Measurements from ENCODE around the gene ANKRD11. TPM values are rescaled to one million over a fixed set of nuclear protein-coding genes. Genes with fewer than 3 reads are reported as not detected.

The ANKRD11 gene
- total RNA-seq, 1 experiment from 2014 or later: 266 TPM

DNA sequence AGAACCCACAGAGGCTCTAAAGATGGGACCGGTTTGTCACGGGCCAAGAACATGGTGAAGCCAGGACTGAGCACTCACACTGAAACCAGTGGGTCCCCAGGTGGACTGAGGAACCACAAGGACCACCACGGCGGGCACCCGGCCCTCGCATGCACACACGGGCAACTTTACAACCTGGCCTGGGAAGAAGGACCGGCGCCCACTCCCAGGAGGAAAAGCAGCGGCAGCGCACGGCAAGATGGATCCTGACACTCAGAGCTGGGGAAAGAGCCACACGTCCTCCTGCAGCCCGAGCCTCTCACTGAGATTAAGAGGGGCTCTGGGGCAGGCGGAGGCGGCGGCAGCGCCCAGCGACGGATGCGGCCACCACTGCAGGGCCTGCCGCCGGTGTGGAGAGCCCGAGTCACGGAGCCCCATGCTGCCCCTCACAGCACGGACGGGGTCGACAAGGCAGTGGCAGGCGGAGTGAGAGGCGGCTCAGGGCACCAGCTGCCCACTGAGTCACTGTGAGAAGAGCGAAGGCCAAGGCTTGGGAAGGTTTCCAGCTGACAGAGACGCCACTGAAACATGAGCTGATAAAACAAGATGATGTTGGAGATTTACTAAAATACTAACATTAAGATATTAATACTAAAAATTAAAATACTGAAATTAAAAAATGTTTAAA lies 118.3 kb downstream of the ANKRD11 start (continued):
- TF ChIP-seq, protein P1, sequence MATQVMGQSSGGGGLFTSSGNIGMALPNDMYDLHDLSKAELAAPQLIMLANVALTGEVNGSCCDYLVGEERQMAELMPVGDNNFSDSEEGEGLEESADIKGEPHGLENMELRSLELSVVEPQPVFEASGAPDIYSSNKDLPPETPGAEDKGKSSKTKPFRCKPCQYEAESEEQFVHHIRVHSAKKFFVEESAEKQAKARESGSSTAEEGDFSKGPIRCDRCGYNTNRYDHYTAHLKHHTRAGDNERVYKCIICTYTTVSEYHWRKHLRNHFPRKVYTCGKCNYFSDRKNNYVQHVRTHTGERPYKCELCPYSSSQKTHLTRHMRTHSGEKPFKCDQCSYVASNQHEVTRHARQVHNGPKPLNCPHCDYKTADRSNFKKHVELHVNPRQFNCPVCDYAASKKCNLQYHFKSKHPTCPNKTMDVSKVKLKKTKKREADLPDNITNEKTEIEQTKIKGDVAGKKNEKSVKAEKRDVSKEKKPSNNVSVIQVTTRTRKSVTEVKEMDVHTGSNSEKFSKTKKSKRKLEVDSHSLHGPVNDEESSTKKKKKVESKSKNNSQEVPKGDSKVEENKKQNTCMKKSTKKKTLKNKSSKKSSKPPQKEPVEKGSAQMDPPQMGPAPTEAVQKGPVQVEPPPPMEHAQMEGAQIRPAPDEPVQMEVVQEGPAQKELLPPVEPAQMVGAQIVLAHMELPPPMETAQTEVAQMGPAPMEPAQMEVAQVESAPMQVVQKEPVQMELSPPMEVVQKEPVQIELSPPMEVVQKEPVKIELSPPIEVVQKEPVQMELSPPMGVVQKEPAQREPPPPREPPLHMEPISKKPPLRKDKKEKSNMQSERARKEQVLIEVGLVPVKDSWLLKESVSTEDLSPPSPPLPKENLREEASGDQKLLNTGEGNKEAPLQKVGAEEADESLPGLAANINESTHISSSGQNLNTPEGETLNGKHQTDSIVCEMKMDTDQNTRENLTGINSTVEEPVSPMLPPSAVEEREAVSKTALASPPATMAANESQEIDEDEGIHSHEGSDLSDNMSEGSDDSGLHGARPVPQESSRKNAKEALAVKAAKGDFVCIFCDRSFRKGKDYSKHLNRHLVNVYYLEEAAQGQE (IDR thresholded peaks at IDR 0.05; ENCODE audit: low read depth): no peak
- TF ChIP-seq TCF7L2 (IDR thresholded peaks at IDR 0.05; ENCODE audit: borderline replicate concordance, extremely low read depth, insufficient read depth, insufficient read length): no peak
- TF ChIP-seq ELF1 (IDR thresholded peaks at IDR 0.05; ENCODE audit: borderline replicate concordance, low read depth): no peak
- TF ChIP-seq SIN3A (IDR thresholded peaks at IDR 0.05; ENCODE audit: low read depth): no peak
- no peak for TF ChIP-seq FOSL1 (IDR thresholded peaks at IDR 0.05; ENCODE audit: low read depth)
- TF ChIP-seq YY1 (IDR thresholded peaks at IDR 0.05; ENCODE audit: extremely low read depth, insufficient replicate concordance, low read depth, low read length): no peak
- TF ChIP-seq EZH2 (IDR thresholded peaks at IDR 0.05): no peak
- no peak for TF ChIP-seq ZNF274 (IDR thresholded peaks at IDR 0.05; ENCODE audit: low read depth, low read length)
- TF ChIP-seq, protein P2, sequence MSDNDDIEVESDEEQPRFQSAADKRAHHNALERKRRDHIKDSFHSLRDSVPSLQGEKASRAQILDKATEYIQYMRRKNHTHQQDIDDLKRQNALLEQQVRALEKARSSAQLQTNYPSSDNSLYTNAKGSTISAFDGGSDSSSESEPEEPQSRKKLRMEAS (IDR thresholded peaks at IDR 0.05): no peak

- Histone ChIP-seq H3K79me2 (ENCODE audit: insufficient read depth, low read length) (peaks cover 100% of the 10 kb centered on the region), H3K9me3 (ENCODE audit: control insufficient read depth in 1 of 2, insufficient read depth in 1 of 2, low read depth in 1 of 2, low read length in 2 of 2) (no peaks in the 10 kb centered on the region), H3K27ac (ENCODE audit: low read depth, low read length) (no peak overlapping the region), H3K4me2 (ENCODE audit: low read length) (no peak overlapping the region), H3K9ac (ENCODE audit: low read length) (no peak overlapping the region), H3K9me2 (ENCODE audit: insufficient read depth) (no peaks in the 10 kb centered on the region), H3K4me1 (ENCODE audit: control insufficient read depth in 1 of 2, insufficient read depth in 2 of 2, low read length in 2 of 2) (peaks cover 13 to 27% of the 10 kb centered on the region in 2 experiments), H3K36me3 (ENCODE audit: control insufficient read depth in 1 of 2, insufficient read depth in 2 of 2, low read length in 2 of 2) (0 out of 4 replicates have a peak, but pooled peaks cover 0 to 3% of the 10 kb centered on the region in 2 experiments), H3K27me3 (ENCODE audit: insufficient read depth, low read length) (no peaks in the 10 kb centered on the region), H2AFZ (ENCODE audit: low read depth, low read length, poor library complexity, severe bottlenecking) (no peak overlapping the region), H4K20me1 (ENCODE audit: insufficient read depth) (peaks cover 38% of the 10 kb centered on the region; the same call in 1 of the 2 replicates), H3K4me3 (replicated peaks in 1 of 2; ENCODE audit: low read depth in 1 of 2, low read length in 2 of 2) (no peak overlapping the region)
- DNase-seq (ENCODE audit: low read depth, low spot score) (no peak), ATAC-seq (no peak)
- POLR2A ChIA-PET: no interaction called here
- RAD21 ChIA-PET (ENCODE audit: low non-redundant PET in 1 of 2, low total read pairs in 2 of 2, uncharacterized antibody in 2 of 2, unreplicated experiment in 2 of 2): no interaction called here
- TF ChIP-seq, protein P3, sequence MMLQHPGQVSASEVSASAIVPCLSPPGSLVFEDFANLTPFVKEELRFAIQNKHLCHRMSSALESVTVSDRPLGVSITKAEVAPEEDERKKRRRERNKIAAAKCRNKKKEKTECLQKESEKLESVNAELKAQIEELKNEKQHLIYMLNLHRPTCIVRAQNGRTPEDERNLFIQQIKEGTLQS (IDR thresholded peaks at IDR 0.05): no peak
- TF ChIP-seq JUND (IDR thresholded peaks at IDR 0.05): no peak
- no peak for TF ChIP-seq CBX3 (IDR thresholded peaks at IDR 0.05; ENCODE audit: low read depth)
- TF ChIP-seq, protein P2 (IDR thresholded peaks at IDR 0.05): no peak
- TF ChIP-seq EZH2 (IDR thresholded peaks at IDR 0.05): no peak
- TF ChIP-seq SP1 (IDR thresholded peaks at IDR 0.05; ENCODE audit: low read depth): no peak
- no peak for TF ChIP-seq POLR2AphosphoS5 (IDR thresholded peaks at IDR 0.05; ENCODE audit: low read depth, low read length)
- TF ChIP-seq EZH2phosphoT487 (IDR thresholded peaks at IDR 0.05; ENCODE audit: borderline replicate concordance): no peak
- TF ChIP-seq TCF7L2 (IDR thresholded peaks at IDR 0.05; ENCODE audit: borderline replicate concordance, extremely low read depth, insufficient read depth, insufficient read length): no peak
- no peak for TF ChIP-seq ZNF274 (IDR thresholded peaks at IDR 0.05; ENCODE audit: low read depth, low read length)
- TF ChIP-seq CEBPB (IDR thresholded peaks at IDR 0.05; ENCODE audit: low read depth): no peak
- TF ChIP-seq RAD21 (IDR thresholded peaks at IDR 0.05; ENCODE audit: low read depth): no peak
- no peak for TF ChIP-seq YY1 (IDR thresholded peaks at IDR 0.05; ENCODE audit: extremely low read depth, insufficient replicate concordance, low read depth, low read length)
- no peak for TF ChIP-seq ZFX (IDR thresholded peaks at IDR 0.05)
- no peak for TF ChIP-seq POLR2A (IDR thresholded peaks at IDR 0.05; ENCODE audit: borderline replicate concordance, extremely low read depth, insufficient read depth, insufficient read length)
- intact Hi-C loops (cut with micrococcal nuclease): no loop called here
- CTCF ChIA-PET: no interaction called here
- BruUV-seq (replicated peaks): no TSS peak
These were observed 119.0 kb downstream of the ANKRD11 start for GRCh38 chr16:89371386-89371785.

All from HCT116 (cell line).